ENCODE data around the gene MLLT3.

The MLLT3 gene

GRCh38 chr9:20472342-20473045 lies 149.8 kb downstream of the MLLT3 start:
- peak in 1 of 2 experiments; percentile 30 for DNase-seq

DNA sequence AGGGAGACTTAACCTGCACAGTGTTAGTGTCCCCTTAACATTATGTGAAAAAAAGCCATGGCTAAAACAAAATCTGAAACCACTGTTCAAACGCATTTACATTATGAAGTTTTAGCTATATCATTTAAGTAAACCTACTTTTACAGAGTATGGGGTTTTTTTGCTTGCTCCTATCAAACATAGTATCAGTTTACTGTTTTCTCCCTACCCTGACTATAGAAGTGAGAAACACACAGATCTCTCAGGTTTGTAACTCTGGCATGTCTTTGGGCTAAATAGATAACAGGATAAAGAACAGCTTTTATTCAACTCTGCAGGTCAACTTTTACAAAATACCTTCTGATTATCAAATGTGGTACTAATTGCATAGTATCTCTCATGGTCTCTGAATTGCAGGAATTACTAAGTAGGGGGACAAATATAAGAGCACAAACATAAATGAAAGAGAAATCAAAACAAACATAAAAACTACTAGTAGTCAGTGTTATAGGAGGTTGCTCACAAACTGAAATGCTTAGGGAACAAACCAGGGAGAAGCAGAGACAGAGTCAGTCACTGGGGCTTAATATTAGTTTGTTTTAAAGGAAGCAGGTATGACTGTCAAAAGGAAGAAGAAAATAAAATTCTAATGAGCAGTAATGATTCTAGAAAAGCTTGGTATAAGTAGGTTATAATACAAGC lies 155.8 kb downstream of the MLLT3 start:
- DNase-seq: no peak

DNA sequence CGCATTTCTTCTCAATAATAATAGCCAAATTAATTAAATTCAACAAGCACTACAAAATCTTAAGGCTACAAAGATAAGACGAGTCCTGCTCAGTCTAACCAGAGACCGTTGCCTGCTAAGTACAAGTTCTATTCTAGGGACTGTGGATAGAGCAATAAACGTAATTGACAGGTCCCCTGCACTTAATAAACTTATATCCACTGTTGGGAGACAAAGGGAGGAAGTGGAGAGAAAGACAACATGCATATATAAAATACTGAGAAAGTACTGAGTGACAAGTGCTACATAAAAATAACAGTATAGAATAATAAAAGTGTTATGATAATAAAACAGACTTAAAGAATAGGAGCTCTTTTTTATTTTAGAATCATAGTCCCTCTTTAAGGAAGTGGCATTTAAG lies 158.1 kb downstream of the MLLT3 start:
- DNase-seq: no peak

DNA sequence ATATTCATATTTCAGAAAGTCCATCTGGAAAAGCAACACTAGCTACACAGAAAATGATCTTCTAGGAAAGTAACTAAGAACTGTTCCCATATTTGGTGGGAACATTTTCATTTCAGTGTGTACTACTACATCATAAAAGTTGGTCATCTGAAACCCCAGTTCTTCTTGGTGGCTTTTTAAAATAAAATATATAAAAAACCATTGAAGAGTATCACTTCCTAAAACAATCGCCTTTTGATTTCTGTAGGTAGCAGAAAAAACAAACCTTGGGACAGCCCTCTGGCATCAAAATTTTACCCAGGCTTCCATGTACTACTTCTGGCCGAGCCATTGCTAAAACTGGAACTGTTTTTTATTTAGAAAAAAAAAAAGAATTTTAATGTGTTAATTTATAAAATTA lies 158.5 kb downstream of the MLLT3 start:
- no peak for DNase-seq

GRCh38 chr9:20462410-20462809 lies 159.9 kb downstream of the MLLT3 start:
- no peak for DNase-seq

- no peak for DNase-seq
Measured at GRCh38 chr9:20447291-20447690, 175.0 kb downstream of the MLLT3 start.

DNA sequence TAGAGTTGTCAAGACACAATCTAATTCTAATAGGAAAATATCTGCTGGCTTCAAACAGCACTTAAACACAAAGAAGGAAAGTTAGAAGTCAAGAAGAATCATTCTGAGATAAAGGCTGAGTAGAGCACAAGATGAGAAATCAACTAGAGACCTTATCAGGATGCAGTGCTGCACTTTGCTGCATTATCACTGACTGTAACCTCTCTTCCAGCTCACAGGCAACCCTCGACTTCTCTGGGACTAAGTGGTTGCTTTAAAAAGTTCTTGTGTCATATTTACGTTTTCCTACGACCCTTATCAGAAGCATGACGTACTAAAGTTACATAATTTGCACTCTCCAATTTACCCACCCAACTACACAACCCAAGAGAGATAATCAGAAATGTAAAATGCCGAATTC lies 176.1 kb downstream of the MLLT3 start:
- DNase-seq: no peak

- DNase-seq: peak; percentile 76 to 91
Measured at GRCh38 chr9:20442461-20443319, 179.6 kb downstream of the MLLT3 start.

DNA sequence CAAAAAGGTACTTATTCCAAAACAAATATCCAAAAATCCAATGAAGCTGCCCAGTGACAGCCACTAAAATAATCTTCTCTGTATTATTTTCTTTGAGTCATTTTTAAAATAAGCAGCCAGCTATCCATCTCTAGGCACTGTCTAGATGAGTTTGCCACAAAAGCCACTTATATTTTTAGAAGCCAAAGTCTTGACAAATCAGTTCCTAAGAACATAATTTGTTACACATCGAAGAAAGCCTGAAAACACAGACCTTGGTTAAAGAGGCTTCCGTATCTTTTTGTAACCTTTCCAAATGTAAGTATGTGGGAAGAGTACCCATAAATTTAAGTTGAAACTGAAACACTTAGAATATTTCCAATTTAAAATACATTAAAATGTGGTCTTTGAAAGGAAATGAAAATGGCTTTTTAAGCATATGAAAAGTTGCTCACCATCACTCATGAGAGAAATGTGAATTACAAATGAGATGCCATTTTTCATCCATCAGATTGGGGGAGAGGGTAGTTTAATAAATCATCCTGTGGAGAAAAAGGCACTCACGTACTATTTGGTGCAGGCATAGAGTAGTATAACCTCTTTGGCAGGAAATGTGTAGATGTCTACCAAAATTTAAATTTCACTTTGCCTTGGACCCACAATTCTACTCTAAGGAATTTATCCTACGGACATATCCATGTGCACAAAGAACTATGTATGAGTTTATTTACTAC lies 180.4 kb downstream of the MLLT3 start:
- no peak for DNase-seq

DNA sequence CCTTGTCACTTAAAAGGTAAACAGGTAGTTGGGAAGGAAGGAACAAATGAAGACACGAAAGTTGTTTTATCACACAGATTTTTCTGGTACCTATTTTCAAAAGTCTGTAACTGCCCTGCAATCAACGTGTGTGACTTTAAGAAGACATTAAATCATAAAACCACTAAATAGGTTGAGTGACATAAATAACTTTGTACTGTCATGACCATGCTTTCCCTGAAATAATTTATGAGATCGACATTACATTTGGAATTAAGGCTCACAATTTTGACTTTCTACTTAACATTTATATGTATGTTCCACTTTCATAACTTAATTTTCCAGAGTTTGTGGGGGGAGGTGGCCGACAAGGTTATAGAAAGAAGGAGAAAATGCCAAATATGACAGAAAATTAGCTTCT lies 181.1 kb downstream of the MLLT3 start:
- DNase-seq: no peak

- no peak for DNase-seq
Measured at GRCh38 chr9:20437476-20437875, 184.8 kb downstream of the MLLT3 start.

- no peak for DNase-seq
Measured at GRCh38 chr9:20436476-20437195, 185.7 kb downstream of the MLLT3 start.

GRCh38 chr9:20428976-20429375 lies 193.3 kb downstream of the MLLT3 start:
- no peak for DNase-seq

- DNase-seq: peak; percentile 15 to 16
Measured at GRCh38 chr9:20427359-20427758, 194.9 kb downstream of the MLLT3 start.

- no peak for DNase-seq
Measured at GRCh38 chr9:20426019-20426418, 196.3 kb downstream of the MLLT3 start.

- peak in 1 of 2 experiments; percentile 44 for DNase-seq
Measured at GRCh38 chr9:20419533-20419932, 202.8 kb downstream of the MLLT3 start.

DNA sequence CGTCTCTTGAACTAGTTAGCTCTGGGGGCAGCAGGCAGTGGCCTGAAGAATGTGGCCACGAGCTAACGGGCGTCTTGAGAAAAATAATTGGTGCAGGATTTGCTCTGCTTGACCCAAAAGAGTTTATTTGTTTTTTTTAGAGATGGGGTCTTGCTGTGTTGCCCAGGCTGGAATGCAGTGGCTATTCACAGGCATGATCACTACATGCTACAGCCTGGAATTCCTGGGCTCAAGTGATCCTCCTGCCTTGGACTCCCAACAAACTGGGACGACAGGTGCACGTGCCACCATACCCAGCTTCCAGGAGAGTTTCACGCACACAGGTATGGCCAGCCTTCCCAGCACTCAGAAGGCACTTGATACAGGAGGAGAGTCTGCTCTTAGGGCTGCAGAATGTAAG lies 203.8 kb downstream of the MLLT3 start:
- no peak for DNase-seq

DNA sequence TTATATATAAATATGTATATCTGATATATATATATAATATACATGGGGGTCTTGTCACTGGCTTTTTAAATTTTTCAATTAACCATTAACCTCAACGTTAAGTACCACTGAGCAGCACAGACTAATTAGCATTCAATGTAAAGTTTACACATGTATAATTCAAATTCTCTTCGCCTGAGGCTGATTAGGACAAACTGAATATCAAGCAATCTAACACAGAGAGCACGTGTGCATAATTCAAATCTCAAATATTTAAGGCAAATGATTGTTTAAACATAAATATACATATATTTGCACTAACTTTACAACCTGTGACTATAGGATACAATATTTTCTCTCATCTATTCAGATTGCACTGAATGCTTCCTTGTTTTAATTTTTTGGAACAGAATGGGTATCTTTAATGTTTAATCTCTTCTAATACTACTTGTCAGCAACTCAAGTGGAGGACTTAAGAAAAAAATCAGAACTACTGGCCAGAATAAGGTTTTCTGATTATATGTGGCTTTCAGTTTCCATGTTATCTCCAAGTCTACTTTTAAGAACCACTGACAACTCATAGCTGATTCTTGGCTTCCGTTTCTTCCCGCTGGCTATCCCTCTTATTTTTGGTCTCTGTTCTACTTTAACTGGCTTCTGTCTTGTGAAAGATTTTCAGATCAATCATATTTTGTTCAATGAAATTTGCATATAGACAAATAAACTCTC lies 204.8 kb downstream of the MLLT3 start:
- no peak for DNase-seq

GRCh38 chr9:20414150-20414549 lies 208.1 kb downstream of the MLLT3 start:
- no peak for DNase-seq

GRCh38 chr9:20409321-20410092 lies 212.8 kb downstream of the MLLT3 start:
- no peak for DNase-seq

DNA sequence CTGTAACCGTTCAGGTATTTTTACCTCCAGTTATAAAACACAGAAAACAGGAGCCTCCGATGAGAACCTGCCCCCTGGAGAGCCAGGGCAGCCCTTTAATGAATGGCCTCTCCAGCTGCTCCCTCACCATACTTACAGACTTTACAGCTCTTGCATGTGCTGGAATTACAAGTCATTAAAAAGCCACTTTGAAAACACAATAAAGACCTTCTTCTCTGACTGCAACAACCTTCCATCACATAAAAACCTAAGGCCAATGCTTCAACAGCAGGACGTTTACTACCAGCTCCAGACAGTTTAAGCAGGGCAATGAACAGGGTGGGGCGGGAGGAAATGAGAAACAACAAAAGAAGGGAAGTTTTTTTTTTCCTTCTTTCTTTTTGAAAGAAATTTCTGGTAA lies 213.8 kb downstream of the MLLT3 start:
- DNase-seq: no peak
